GM12892 (cell line): ENCODE data around the gene P2RX1.

Source experiments
- DNase-seq: peaks from one replicate; pipeline ENCODE4 v3.0.0; 2011; ENCODE audit not compliant: insufficient read length
- FAIRE-seq: peaks from 2 replicates; lab custom pipeline; 2011; peaks lifted over from hg19 to GRCh38; lab: Jason Lieb, UNC
- POLR2A ChIP-seq: IDR thresholded peaks from 2 replicates; pipeline ENCODE4 v1.6.1; 2011; ENCODE audit warnings: low read depth, low read length, control low read depth
- POLR2AphosphoS5 ChIP-seq: IDR thresholded peaks from 2 replicates; pipeline ENCODE4 v1.6.1; 2011; ENCODE audit warnings: low read depth, low read length, control low read depth
- TAF1 ChIP-seq: IDR thresholded peaks from 2 replicates; pipeline ENCODE4 v1.6.1; 2011; ENCODE audit warnings: low read depth, mild to moderate bottlenecking, control low read depth, low read length, borderline replicate concordance

The P2RX1 gene

DNA sequence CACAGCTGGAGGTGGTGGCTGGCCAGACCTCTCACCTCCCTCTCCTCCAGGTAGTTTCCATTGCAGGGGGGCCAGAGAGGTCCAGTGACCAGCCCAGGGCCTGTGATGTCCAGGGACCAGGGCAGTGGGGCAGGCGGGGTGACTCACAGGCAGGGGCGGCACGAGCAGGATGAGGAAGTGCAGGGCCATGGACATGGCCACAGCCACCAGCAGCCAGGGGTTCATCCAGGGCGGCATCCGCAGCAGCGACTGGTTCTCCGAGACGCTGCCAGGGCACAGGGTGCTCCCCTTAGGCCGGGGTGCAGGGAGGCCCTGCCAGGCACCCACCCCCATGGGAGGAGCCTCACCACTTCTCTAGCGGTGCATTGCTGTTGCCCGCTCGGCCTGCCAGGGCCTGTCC, 12.9 kb upstream of the P2RX1 start:
- no peak for TF ChIP-seq POLR2A
- TF ChIP-seq POLR2AphosphoS5, result no peak
- no peak for TF ChIP-seq TAF1
- DNase-seq (no peak), FAIRE-seq (no peak)

DNA sequence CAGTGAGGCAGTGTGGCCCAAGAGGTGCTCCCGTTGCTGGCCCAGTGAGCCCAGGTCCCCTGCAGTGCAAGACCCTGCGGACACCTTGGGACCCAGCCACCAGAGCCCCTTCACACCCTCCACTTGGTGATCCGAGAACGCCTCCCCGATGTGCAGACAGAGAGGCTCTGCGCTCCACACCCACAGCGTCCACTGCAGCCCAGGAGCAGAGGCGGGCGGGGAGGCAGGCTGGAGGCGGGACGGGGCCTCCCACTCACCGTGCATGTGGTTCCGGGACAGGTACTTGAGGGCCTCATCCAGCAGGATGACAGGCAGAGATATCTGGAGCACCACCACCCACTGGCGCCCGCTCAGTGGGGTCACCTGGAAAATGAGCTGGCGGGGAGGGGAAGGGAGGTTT, 12.1 kb upstream of the P2RX1 start:
- FAIRE-seq (no peak), DNase-seq (no peak)
- TF ChIP-seq TAF1 (no peak), POLR2A (no peak), POLR2AphosphoS5 (no peak)

DNA sequence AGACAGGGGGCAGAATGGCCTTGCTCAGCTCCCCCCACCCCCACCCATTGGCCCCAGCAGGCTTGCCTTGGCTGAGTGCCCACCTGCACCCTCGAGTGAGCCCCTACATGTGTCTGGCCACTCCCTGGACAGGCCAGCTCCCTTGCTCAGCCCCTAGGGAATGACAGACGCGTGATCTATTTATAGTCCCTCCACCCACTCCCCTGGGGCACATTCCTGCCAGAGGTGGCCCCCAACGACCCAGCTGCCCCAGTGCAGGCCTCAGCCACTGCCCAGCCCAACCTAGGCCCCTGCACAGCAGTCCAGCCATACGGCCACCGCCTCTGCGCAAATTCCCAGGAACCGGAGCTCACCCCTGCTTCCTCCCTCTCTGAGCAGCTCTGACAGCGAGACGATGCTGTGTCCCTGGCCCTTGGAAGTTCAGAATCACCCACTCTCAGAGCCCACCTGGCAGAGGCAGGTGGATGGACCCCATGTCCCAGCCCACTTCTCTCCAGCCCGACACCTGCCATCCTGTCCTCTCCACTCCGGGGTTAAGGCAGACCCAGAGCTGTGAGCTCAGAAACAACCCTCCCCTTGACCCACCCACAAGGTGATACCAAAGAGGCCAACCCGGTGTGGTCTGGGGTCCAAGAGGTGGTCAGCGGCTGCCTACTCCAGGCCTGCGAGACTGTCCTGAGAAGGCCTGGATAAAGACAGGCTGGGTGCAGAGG, 11.5 kb upstream of the P2RX1 start:
- TF ChIP-seq POLR2AphosphoS5 (no peak), POLR2A (no peak), TAF1 (no peak)
- DNase-seq (no peak), FAIRE-seq (no peak)

DNA sequence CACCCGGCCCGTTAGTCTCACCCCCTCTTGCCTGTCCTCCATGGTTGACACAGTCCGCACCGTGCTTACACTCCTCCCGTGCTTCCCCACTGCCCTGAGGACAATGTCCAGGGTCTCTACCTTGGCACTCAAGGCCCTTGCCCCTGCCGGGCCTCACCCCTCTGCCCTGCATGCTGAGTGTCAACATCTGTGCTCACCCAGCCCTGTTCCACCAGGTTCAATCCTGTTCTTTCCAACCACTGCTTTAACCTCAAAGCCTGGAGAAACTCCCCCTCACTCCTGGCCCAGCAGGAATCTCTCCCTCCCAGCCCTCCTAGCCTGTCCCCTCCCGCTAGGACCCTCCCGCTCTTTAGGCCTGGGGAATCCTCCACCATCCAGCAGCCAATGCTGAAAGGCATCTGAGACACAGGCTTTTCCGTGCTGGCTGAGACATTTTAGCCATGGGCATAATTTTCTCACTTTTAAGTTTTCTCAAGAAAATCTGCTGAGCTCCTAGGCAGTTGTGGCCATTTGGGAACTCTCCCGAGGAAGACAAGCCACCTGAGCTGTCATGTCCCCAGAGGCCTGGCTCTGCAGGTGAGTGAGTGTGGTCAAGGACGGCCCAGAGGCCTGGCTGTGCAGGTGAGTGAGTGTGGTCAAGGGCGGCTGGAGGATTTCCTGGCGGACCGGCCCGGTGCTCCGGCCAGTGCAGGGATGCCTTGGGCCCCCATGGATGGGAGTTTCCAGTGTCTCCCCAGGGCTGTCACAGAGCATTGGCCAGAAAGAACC, 10.8 kb upstream of the P2RX1 start:
- TF ChIP-seq POLR2A (no peak), POLR2AphosphoS5 (no peak), TAF1 (no peak)
- no peak for FAIRE-seq
- no peak for DNase-seq

DNA sequence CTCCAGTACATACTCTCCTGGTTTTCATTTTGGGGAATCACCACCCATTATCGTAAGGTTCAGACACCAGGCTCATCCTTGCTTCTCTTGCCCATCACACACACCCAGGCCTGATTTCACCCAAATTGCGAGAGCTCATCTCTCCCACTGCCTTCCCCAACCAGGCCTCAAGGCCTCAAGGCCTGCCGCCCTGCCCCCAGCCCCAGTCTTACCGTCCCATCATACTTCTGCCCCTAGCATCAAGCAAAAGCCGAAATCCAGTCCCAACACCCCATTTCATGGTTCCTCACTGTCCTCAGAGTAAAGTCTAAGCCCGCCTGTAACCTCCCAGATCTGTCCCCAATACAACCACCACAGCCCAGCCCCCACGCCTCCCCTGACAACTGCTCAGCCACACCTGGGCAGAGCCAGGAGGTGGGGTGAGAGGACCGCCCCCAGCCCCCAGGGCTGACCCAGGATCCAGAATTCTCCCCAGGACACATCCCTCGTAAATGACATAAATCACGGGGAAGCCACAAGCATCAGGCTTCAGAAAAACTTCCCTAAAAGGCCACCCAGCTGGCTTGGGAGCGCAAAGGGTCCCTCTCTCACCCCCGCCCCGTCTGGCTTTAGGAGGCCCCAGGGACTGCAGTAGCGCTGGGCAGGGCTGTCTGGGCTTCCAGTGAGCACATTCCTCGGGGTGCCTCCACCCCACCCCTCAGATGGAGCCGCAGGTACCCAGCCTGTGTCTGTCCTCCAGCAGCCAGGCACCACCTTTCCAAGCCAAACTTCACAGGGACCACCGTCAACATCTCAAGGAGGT, 9.6 kb upstream of the P2RX1 start:
- DNase-seq (no peak), FAIRE-seq (no peak)
- TF ChIP-seq POLR2AphosphoS5 (no peak), TAF1 (no peak), POLR2A (no peak)

DNA sequence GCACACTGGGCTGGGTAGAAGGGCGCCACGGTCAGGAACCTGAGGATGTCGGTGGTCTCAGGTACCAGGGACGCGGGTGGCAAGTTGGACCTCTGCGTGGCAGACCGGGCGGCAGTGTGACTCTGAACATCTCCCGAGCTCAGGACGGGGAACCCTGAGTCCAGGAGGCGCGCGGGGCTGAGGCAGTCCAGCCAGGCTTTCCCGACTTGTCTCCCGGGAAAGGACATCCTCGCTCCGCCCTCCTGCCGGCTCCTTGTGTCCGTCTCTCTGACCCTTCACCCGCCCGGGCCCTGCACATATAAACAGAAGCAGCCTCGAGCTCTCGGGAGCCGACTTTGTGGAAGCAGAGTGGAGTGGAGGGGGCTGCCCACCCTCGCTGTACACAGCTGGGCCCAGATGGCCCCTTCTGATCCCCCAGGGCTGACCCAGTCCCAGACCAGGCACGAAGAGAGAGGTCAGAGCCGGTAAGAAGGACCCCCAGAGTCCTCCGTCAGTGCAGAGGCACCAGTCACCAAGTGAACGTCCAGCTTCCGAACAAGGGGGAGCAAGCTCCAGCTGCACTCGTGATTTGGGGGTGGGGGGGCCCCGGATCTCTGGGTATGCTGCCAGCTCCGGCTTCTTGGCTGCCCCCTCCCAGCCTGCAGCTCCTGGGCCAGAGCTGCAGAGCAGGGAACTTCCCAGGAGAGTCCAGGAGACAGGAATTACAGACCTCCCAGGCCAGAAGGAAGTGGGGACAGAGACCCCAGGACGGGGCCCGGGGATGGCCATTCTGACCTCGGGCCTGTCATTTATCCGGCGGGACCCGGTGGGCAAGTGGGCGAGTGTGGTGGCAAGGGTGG, 8.5 kb upstream of the P2RX1 start:
- no peak for TF ChIP-seq POLR2AphosphoS5
- no peak for TF ChIP-seq TAF1
- TF ChIP-seq POLR2A, result no peak
- FAIRE-seq, result no peak

DNA sequence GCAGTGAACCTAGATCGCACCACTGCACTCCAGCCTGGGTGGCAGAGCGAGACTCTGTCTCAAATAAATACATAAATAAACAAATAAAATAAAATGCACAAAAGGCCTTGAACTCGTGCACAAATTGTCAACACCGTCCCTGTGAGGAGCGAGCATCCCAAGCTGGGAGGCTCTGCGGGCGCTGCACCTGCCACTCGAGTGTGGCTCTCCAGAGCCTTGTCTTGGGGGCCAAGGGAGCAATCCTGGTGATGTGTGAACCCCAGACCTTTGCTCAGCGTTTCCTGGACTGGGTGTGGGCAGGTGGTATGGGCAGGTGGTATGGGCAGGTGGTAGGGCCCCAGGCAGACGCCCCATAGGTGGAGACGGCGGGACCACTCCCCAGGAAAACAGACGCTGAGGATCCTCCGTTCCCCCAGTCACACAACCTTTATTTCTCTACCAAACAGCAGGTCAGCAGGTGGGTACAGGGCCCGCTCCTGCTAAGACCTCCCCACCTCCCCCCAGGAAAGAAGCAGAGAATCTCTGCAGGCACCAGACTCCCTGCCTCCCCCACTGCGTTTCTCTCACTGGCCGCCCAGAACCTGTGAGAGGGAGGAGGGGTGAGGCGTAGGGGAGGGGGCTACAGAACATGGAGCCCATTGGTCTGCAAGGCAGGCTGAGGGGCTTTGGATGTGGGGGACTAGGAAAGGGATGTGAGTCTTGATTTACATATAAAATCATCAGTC, 7.4 kb upstream of the P2RX1 start:
- no peak for FAIRE-seq
- DNase-seq, result no peak
- TF ChIP-seq TAF1, result no peak

More for the DNA sequence above, 8.5 kb upstream of the P2RX1 start:
- DNase-seq, result no peak

DNA sequence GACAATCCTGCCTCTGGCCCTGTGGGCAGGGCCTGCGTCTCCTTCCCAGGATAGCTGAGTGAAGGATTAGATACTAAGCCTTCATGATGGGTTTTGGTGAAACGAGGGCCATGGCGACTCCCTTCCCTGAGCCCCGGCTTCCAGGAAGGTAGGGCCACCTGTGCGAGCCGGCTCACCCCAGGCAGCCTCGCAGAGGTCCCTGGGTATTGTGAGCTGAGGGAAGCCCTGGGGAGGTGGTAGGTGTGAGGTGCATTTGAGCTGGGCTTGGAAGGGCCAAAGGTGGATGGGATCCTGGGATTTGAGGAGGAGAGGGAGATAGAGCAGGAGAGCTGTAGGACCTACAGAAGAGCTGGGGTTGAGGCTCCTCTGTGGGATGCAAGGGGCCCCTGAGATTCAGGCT, 6.5 kb upstream of the P2RX1 start:
- DNase-seq, result no peak
- TF ChIP-seq TAF1 (no peak), POLR2AphosphoS5 (no peak), POLR2A (no peak)
- FAIRE-seq, result no peak

DNA sequence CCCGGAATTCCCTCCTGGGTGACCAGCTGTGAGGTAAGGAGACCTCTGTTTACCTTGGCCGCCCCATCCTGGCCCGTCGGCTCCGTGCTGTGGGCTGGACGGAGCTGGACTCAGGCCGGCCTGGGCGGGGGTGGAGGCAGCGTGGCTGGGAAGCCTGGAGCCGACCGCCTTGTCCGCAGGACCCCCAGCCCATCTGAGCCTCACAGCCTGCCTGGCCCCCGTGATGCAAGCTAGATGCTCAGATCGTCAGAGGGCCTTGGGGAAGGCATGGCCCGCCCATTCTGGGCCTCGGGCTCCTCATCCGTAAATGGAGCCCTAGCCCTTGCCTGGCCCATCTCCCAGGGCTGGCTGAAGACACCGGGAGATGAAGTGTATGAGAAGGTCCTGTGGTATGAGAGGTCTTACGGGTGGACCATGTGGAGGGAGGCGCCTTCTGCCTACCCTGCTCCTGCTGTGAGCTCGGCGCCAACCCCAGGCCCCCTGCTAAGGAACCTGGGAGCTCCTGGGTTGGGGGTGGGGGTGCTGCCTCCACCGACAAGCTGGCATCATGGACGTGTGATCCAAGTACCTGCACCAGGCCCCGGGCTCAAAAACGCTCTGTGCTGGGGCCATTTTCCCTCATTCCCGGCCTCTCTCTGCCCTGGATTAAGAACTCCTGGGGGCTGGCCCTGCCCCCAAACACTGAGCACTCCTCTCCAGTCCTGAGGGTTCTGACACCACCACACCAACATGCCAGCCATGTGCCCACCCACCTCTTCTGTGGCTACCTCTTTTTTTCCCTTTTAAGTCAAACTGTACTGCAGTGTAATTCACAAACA, 5.4 kb upstream of the P2RX1 start:
- FAIRE-seq (no peak), DNase-seq (no peak)

More for the DNA sequence above, 5.4 kb upstream of the P2RX1 start:
- no peak for TF ChIP-seq POLR2A
- no peak for TF ChIP-seq TAF1
- TF ChIP-seq POLR2AphosphoS5, result no peak
